Measurements from ENCODE around the gene KLHL17.

DNA sequence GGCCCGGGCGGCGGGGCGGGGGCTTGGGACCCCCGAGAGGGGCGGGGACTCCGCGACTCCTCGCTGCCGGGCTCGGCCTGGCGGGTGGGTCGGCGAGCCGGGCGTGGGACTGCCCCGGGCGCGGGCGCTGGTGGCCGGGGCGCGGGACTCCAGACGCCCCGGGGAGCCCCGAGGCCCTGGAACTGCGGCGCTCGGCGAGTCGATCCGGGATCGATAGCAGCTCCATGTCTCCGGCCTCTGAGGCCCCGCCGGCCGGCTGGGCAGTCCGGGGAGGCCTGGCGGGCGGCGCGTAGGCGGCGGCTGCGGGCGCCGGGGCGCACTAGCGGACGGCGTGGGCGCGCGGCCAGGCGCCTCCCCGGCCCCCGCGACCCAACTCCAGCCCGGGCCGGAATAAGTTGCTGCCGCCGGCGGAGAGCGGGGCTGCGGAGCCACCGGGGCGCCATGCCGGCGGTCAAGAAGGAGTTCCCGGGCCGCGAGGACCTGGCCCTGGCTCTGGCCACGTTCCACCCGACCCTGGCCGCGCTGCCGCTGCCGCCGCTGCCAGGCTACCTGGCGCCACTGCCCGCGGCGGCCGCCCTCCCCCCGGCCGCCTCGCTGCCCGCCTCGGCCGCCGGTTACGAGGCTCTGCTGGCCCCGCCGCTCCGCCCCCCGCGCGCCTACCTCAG, 36.3 kb upstream of the KLHL17 start:
- TF ChIP-seq EZH2 (IDR thresholded peaks at IDR 0.05) (no peak), POLR2AphosphoS5 (IDR thresholded peaks at IDR 0.05; ENCODE audit: borderline replicate concordance, low read depth, low read length) (no peak)
